GM12891 (cell line): ENCODE measurements around the gene DUSP18.

Experiments used
- DNase-seq: peaks from one replicate; pipeline ENCODE4 v3.0.0; 2011; ENCODE audit warnings: low spot score; ENCODE audit not compliant: insufficient read length
- FAIRE-seq: peaks from 2 replicates; lab custom pipeline; 2011; peaks lifted over from hg19 to GRCh38; lab: Jason Lieb, UNC
- PAX5 ChIP-seq: IDR thresholded peaks from 2 replicates; pipeline ENCODE4 v1.6.1; 2011; ENCODE audit warnings: low read length, moderate library complexity, mild to moderate bottlenecking; ENCODE audit not compliant: insufficient read depth, severe bottlenecking
- POLR2A ChIP-seq: IDR thresholded peaks from 2 replicates; pipeline ENCODE4 v1.6.1; 2011; ENCODE audit warnings: low read depth, low read length, control low read depth
- POLR2AphosphoS5 ChIP-seq: IDR thresholded peaks from 2 replicates; pipeline ENCODE4 v1.6.1; 2011; ENCODE audit warnings: low read depth, low read length, control low read depth
- POU2F2 ChIP-seq: IDR thresholded peaks from 2 replicates; pipeline ENCODE4 v1.6.1; 2011; ENCODE audit warnings: low read depth, mild to moderate bottlenecking, control low read depth, low read length, moderate library complexity
- SPI1 ChIP-seq: IDR thresholded peaks from 2 replicates; pipeline ENCODE4 v1.6.1; 2011; ENCODE audit warnings: low read depth, low read length, control low read depth
- TAF1 ChIP-seq: IDR thresholded peaks from 2 replicates; pipeline ENCODE4 v1.6.1; 2011; ENCODE audit warnings: low read depth, low read length, control low read depth

The DUSP18 gene

GRCh38 chr22:30695871-30696655 lies 28.4 kb upstream of the DUSP18 start:
- no peak for DNase-seq
- FAIRE-seq: no peak
- TF ChIP-seq POLR2A: no peak
- no peak for TF ChIP-seq PAX5
- TF ChIP-seq TAF1: no peak
- TF ChIP-seq SPI1: no peak
- TF ChIP-seq POU2F2: no peak
- no peak for TF ChIP-seq POLR2AphosphoS5

GRCh38 chr22:30695351-30695851 lies 27.7 kb upstream of the DUSP18 start:
- FAIRE-seq (no peak), DNase-seq (no peak)
- no peak for TF ChIP-seq POU2F2
- TF ChIP-seq POLR2A: no peak
- no peak for TF ChIP-seq PAX5
- no peak for TF ChIP-seq TAF1
- no peak for TF ChIP-seq POLR2AphosphoS5
- no peak for TF ChIP-seq SPI1

- no peak for DNase-seq
- FAIRE-seq: peak; percentile 66
- TF ChIP-seq POU2F2: no peak
- TF ChIP-seq PAX5: no peak
- no peak for TF ChIP-seq POLR2AphosphoS5
- TF ChIP-seq TAF1: no peak
- no peak for TF ChIP-seq POLR2A
- TF ChIP-seq SPI1: no peak
These were observed 27.1 kb upstream of the DUSP18 start, which contains the start of gene OSBP2 for GRCh38 chr22:30694640-30695350. Gene OSBP2 (plus strand): TSS chr22:30694874. CDS start chr22:30694910, 36 bp downstream.

GRCh38 chr22:30694171-30694639 lies 26.5 kb upstream of the DUSP18 start:
- peak; percentile 51 for FAIRE-seq
- no peak for DNase-seq
- TF ChIP-seq PAX5: no peak
- no peak for TF ChIP-seq POU2F2
- no peak for TF ChIP-seq POLR2AphosphoS5
- no peak for TF ChIP-seq POLR2A
- no peak for TF ChIP-seq TAF1
- TF ChIP-seq SPI1: no peak

- FAIRE-seq (no peak), DNase-seq (no peak)
- no peak for TF ChIP-seq POLR2A
- TF ChIP-seq POLR2AphosphoS5: no peak
- TF ChIP-seq SPI1: no peak
- no peak for TF ChIP-seq PAX5
- no peak for TF ChIP-seq POU2F2
- TF ChIP-seq TAF1: no peak
These were observed 23.5 kb upstream of the DUSP18 start for GRCh38 chr22:30691204-30691603.

- DNase-seq (no peak), FAIRE-seq (no peak)
- TF ChIP-seq SPI1 (no peak), TAF1 (no peak), POLR2AphosphoS5 (no peak), PAX5 (no peak), POLR2A (no peak), POU2F2 (no peak)
These were observed 21.9 kb upstream of the DUSP18 start for GRCh38 chr22:30689622-30690021.

- no peak for TF ChIP-seq SPI1
- no peak for TF ChIP-seq POLR2A
- no peak for TF ChIP-seq POU2F2
- TF ChIP-seq POLR2AphosphoS5: no peak
- TF ChIP-seq TAF1: no peak
- TF ChIP-seq PAX5: no peak
- no peak for DNase-seq
- FAIRE-seq: no peak
These were observed 19.7 kb upstream of the DUSP18 start for GRCh38 chr22:30687358-30687757.

- DNase-seq (no peak), FAIRE-seq (no peak)
- TF ChIP-seq POLR2AphosphoS5 (no peak), POLR2A (no peak), POU2F2 (no peak), TAF1 (no peak)
These were observed 17.5 kb upstream of the DUSP18 start for GRCh38 chr22:30685178-30685577.

GRCh38 chr22:30681831-30682230 lies 14.2 kb upstream of the DUSP18 start:
- TF ChIP-seq POU2F2 (no peak), SPI1 (no peak), POLR2AphosphoS5 (no peak), TAF1 (no peak), PAX5 (no peak), POLR2A (no peak)
- DNase-seq (no peak), FAIRE-seq (no peak)
